Left kidney (tissue), 2 donors: ENCODE results near the gene AKNA. TPM values are rescaled to one million over a fixed set of nuclear protein-coding genes. Genes with fewer than 3 reads are reported as not detected.

Experiments
- DNase-seq: peaks from one replicate; pipeline ENCODE4 v3.0.0-alpha.2; 2013
- polyA plus RNA-seq: library from polyadenylated mRNA; unstranded; fragments of 120-200 nt; gene quantifications from one replicate; pipeline ENCODE4 v1.2.1, GENCODE V29; 2013; ENCODE audit not compliant: insufficient read length

AKNA gene
- polyA plus RNA-seq, 1 donor = 11.3 TPM

DNA sequence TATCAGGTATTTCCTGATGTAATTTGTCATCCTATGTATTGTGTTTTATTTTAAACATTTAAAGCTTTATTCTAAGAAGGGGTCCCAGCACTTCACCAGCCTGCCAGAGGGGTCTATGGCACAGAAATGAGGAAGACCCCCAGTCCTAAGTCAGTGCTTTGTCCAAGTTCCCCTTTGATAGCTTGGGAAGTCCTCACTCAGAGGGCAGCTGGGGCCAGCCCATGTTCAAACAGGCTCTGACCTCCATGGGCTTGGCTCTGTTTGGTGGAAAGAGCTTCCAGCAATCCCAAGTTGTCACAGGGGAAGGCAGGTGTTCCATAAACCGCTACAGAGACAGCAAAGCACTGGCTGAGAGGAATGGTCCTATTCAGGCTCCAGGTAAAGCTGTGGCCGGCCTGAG lies 26.6 kb upstream of the AKNA start:
- DNase-seq = no peak

DNA sequence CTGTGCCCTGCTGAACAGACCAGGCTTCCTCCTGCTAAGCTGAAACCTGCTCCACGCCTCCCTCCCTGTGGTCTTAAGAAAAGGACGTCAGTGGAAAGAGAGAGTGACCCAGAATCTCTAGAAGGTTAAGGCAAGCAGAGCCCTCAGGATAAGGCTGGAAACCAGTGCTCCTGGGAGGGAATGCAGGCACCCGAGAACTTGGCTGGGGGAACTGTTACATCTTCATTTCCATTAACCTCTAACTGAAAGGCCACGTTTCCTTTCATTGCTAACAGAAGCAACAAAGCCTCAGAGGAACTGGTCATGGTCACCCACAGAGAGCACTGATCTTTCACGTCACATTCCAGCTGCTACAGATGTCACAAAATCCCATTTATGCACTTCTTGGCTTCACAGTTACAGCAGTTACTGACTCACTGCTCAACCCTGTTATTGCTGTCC lies 26.1 kb upstream of the AKNA start:
- DNase-seq = no peak

DNA sequence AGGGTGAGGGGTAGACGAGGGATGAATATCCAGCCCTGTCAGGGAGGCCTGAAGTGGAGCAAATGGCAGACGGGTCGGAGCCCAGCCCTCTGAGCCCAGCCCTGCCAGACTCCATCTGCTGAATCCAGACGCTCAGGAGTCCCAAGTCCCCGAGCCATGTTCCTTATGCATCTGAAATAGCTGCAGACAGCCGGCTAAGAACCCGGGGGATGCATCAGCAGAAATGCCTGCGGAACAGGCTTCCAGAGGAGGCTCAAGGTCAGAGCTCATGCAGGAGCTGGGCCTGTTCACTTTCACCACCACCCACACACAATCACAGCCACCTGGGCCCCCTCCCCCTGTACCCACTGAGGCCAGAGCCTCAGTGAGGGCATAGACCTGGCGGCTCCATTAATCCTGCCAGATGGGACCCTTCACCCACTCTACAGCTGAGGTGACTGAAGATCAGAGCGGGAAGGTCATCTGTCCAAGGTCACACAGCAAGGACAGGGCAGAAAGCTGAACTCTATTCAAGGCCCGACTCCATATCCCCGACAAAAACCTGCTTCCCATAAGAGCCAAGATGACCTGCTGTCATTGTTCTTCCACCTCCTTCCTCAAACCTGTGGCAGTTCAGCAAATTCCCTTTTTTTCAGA lies 24.4 kb upstream of the AKNA start:
- DNase-seq = no peak

DNA sequence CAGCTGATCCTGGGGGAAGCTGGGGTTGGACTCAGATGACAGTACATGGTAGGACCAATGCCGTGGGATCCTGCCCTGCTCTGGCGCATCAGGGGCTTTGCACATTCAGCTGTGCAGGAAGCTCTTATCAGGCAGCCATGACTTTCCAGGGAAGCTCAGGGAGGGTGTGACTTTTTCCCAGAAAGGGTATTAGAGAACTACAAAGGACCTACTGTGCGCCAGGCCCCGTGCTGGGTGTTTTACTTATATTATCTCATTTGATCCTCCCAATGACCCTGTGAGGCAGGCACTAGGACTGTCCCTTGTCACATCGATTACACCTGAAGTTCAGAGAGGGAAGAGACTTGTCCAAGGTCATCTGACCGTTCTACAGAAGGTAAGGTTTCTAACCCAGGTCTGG lies 23.7 kb upstream of the AKNA start:
- DNase-seq = no peak

DNA sequence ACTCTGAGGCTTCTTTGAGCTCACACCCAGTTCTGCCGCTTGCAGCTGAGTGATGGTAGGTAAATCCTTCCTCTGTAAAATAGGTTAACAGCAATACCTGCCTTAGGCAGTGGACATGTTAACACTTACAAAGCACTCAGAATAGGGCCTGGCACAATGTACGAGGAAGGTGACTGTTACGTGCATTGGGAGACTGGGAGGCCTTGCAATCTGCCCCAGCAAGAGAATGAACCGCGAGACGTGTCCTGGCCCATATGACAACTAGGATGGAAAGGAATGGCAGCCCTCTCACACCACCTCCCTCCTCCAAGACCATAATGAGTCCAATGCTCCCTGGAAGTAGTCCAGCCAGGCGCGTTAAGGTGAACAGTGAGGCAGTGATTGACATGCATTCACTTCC lies 23.1 kb upstream of the AKNA start:
- no peak for DNase-seq

DNA sequence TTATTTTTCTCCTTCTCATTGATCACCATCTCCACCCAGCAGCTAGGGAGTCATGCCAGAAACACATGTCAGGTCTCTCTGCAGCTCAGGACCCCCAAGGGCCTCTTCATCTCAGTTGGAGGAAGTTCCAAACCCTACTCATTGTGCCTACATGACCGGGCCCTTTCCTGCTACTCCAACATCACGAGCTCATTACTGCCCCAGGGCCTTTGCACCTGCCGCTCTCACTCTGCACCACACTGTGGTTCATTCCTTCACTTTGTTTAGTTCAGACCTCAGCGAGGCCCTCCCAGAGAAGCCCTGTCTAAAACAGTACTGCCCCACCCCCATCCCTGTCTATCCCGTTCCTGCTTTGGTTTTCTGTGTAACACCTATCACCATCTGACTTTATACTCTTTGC lies 22.1 kb upstream of the AKNA start:
- no peak for DNase-seq

DNA sequence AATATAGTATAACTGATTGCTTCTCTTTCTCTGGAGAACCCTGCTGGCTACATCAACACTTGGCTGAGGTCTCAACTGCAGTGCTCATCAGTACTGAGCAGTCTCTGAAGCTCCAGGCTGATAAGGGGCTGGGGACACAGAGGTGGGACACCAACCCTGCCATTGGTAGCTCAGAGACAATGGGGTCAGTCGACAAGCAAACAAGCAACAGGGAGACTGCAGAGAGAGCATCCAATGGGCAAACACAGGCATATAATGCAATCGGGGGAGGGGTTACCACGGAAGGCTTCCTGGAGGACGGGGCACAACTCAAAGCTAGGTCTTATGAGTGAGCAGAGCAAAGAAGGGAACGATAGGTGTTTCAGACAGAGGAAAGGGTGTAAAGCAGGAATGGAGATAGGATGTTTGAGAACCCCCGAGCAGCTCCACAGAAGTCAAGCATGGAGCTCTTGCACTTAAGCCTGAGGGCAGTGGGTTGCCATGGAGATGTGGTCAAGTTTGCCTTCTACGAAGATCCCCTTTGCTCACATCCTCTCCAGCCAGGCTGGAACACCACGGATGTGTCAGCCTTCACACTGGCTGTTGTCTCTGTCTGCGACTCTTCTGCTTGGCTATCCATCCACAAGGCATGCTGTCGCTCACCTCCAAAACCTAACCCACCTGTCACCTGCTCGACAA lies 21.5 kb upstream of the AKNA start:
- no peak for DNase-seq

DNA sequence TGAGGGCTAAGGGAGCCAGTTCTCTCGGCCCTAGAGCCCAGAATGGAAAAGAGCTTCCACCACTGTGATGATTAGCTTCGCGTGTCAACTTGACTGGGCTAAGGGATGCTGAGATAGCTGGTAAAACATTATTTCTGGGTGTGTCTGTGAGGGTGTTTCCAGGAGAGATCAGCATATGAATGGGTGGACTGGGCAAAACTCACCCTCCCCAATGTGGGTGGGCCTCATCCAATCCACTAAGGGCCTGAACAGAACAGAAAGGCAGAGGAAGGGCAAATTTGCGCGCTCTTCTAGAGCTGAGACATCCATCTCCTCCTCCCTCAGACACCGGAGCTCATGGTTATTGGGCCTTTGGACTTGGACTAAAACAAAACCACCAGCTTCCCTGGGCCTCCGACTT lies 20.9 kb upstream of the AKNA start:
- no peak for DNase-seq

DNA sequence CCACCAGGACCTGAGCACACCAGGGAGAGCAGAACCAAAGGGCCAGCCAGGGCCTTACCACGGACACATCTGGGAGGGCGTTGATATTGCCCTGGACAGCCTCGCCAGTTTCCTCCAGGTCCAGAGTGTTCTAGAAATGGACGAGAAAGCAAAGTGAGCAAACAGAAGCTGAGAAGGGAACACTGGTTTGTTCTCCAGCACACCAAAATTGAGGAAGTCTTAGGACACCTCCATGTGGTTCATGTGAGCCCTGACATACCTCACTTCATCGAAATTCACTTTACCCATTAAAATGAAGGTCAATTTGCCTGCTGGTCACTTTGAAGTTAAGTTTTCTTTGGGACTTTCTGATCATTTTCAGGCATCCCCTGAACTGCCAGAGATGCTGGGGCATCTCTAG lies 20.1 kb upstream of the AKNA start:
- no peak for DNase-seq

DNA sequence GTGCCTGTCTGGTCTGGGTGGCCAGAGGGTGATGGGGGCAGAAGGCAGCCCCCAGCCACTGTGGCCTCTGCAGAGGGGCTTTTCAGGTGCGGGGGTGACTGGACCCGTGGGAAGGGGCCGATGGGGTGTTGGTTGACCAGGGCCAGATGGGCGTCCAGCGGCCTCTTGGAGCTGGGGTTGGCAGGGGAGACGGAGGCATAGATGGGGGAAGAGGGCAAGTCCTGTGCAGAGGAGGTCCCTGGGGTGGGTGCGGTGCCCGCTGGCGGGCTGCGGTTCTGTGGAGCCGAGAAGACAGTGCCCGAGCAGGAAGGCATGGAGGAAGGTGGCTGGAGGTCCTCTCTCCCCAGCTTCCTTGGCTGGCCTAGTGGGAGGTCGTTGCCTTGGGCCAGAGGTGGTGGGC lies 18.7 kb upstream of the AKNA start:
- DNase-seq = no peak

DNA sequence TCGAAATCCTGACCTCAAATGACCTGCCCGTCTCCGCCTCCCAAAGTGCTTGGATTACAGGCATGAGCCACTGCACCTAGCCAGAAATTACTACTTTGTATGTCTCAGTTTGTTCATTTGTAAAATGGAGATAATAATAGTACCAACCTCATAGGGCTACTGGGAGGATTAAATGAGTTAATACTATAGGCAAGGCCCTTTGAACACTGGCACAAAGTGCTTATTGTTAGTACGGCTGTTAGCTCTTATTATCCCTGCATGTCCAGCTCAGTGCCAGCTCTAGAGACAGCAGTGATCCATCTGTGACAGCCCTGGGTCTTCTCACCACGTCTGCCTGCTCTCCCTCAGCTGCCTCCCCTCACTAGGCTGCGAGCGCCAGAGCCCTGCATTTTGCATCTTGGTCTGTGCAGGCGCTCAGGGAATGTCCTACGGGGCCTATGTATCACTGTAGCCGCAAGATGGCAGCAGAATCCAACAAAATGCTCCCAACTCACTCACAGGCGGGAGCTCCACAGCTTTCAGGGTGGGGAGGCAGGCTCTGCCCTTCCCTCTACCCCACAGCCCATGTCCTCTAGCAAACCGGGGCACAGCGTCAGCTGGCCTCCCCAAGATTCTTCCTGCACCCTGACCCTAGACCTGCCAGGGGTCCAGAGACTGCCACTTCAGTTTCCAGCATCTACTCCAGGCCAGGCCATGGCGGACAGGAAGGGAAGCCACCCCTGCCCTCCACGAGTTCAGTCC lies 17.7 kb upstream of the AKNA start:
- DNase-seq = peak; percentile 82

DNA sequence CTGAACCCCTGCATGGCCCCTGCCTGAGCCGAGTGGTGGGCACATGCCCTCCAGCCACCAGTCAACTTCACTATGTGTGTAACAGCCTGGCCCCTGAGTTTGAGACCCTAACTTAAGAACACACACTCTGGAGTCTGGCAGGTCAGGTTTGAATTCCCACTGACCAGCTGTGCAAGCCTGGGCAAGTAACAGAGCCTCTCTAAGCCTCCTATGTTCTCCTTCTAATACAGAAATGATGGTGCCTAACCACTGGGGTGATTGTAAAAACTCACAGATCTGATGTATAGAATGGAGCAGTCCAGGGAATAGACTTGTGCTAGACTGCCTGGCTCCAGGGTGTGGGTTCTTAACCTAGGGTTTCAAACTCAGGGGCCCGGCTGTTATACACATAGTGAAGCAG lies 16.7 kb upstream of the AKNA start:
- no peak for DNase-seq

DNA sequence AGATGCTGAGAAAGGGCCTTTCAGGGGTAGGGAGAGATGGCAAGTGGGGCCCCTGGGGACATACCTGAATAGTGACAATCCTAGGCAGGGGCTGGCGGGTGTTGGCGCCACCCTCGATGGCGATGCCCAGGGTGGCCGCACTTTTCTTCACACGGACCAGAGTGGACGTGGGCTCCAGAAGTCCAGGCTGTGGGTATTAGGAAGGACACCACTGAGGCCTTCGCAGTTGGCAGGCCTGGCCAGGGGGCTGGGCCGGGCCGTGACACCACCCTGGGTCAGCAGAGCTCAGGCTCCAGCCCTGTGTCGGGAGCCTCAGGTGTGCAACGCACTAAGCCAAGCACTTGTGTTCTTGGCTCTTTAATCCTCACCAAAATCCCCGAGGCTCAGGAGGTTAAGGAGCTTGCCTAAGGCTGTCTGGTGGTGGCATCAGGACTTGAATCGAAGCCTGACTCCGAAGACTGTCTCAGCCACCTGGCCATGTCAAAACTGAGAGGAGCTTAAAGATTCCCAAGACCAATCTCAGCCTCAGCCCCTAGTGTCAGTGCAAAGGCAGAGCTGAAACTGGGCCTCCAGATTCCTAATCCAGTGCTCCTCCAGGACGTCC lies 15.5 kb upstream of the AKNA start:
- no peak for DNase-seq

DNA sequence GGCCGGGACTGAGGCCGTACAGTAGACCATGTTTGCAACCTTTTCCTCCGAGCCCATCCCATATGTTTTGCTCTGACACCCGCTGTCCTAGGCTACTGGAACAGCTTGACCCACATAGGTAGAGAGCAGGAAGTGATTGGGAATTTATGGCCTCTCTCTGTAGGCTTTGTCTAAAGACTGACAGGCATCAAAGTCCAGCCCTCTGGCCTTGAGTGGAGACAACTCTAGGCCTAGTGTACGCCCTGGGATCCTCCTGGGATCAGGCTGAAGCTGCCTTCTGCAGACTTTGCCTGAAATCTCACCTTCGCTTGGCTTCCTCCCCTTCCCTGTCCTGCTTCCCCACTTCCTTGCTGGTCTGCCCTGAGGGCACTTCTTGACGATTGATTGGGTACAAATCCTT lies 13.6 kb upstream of the AKNA start:
- no peak for DNase-seq

DNA sequence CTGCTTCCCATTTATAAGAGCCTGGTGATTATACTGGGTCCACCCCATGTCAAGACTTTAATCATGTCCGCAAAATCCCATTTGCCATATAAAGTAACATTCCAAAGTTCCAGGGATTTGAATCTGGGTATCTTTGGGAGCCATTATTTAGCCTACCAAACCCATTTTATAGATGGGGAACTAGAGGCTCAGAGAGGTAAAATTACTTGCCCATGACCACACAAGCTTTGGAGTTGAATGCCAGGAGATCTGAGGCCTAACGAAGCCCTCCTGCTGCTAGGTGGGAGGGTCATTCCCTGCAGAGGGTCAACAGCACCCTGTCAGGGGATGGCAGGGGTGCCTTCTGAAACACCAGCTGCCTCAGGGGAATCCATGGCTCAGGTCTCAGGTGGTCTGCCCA lies 13.0 kb upstream of the AKNA start:
- no peak for DNase-seq

DNA sequence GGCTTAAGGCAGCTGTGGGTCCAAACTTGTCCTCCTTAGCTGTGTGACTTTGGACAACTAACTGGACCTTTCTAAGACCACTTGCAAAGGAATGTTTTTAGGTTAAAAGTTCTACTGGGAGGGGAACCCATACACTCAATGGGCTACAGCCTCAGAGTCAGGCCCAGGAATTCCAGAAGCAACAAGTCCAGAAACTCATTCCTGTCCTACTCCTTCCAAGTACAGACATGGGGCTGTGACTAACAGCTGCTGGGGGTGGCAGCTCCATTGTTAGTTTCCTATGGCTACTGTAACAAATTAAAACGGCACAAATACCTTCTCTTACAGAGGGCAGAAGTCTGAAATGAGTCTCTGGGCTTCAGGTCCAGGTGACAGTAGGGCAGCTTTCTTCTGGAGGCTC lies 12.4 kb upstream of the AKNA start:
- no peak for DNase-seq

DNA sequence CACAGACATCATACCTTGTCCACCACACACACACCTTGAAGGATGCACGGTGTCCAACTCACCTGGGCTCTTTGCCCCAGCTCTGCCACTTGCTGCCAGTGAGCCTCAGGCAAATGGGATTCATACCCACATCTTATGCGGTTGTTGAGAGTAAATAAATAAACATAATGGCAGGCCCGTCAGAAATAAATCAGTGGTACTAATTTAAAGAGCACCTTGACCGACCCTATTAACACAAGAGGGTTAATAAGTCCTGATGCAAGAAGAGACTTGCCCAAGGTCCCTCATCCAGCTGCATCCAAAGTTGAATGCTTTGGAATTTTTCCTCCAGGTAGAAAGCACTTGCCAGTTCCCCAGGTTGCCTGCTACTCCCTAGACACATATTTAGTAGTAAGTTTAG lies 11.6 kb upstream of the AKNA start:
- no peak for DNase-seq

DNA sequence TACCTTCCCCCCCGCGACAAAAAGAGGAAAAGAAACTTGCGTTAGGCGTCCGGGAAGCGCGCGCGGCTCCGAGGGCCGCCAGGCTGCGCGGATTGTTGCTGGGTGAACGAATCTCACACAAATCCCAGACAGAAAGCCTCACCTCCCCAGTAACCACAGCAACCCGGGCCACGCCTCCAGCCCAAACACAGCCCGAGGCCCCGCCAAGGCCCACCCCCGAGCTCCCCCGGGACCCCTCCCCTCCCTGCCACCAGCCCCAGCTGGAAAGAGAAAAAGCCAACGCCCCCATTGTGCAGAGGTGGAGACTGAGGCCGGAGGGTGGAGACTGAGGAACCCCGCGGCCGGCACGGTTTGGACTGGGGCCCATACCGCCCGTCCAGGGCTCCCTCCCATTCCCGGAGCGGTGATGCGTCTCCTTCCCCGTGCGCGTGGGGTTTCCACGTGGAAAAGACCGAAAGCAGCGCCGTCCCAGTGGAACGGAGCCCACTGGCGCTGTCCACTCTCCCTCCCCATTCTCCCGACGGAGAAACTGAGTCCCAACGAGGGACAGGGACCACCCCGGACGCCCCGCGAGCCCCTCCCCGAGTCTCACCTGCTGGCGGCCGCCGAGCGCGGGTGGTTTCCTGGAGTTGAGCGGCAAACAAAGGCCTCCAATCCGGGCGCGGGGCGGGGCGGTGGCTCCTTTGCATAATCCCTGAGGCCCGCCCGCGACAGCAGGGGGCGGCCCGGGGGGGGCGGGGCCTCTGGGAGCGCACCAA lies 10.2 kb upstream of the AKNA start:
- DNase-seq = peak; percentile 94

DNA sequence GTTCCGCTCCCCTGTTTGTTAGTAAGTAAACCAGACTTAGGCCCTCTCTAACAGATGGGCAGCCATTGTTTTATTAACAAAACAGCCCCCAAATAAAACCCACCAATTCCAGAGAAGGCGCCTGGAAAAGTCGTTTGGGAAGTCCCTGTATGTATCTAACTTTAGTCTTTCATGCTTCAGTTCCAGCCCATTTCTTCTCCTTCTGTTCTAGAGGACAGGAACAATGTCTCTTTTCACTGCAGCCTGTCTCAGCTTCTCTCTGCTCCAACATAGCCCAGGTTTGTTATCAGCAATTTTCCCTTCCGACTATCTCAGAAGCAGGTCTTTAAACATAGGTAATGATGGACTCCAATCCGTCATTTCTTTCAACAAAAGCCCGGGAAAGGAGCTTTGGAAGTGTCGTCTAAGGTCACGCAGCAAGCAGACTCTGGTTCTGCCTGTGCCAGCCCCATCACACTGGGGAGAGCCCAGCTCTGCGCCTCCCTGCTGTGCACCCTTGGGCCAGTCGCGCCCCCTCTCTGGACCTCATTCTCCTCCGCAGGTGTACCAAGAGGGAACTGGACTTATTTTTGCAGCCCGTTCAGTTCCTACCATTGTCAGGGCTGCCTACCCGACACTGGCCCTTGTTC lies 9.6 kb upstream of the AKNA start:
- no peak for DNase-seq

DNA sequence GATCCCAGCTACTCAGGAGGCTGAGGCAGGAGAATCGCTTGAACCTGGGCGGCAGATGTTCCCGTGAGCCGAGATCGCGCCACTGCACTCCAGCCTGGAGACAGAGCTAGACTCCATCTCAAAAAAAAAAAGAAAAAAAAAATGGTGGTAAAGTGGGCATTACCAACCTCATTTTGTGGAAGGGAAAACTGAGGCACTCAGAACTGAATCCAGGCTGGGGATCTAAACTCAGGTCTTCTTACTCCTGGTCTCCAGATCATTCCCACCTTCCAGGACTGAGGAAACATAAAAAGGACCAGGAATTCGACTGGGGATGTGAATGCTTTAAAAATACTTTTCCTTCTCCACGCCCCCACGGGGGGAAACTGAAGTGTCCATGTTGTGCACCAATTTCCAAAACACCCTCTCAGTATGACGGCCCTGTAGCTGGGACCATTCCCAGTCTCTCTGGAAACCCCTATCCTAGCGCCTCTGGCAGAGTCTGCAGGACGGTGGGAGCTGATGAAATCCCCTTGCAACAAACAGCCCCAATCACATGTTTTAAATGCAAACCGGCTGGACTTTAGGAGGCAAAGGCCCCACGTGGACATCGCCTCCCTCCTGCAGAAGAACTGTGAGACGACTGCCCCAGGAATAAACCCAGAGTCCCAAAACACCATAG lies 8.9 kb upstream of the AKNA start:
- no peak for DNase-seq

DNA sequence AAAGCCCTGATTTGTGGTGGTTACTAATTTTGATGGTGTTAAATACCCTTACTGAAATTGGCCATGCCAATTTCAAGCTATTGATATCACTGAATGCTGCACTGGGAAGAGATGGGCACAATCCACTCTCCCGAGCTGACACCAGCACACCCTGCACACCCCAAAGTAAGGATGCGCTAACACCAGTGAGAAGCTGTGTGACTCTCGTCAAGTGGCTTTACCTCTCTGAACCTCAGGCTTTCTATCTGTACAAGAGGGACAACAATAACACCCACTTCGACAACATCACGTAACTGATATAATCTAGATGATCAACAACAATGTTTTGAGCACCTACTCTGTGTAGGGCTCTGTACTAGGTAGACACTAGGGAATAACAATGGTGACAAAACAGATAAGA lies 8.0 kb upstream of the AKNA start:
- DNase-seq = no peak

DNA sequence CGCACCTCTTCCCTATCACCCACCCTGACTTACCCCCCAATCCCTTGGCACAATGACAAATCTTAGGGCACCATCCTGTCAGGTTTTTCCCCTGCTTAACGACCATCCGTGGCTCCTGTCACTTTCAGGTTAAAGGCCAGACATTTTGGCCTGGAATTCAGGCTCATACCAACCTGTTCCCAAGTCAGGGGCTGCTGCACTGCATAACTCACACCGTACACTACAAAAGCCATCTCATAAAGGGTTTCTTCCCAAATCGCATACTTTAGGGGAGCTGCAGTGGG lies 7.5 kb upstream of the AKNA start:
- DNase-seq = no peak
